HUES6 (cell line): ENCODE results near the gene RETREG2.
A peak's percentile ranks its signal among the peaks of the same experiment; 100 is the strongest.

Experiments used
- H3K27ac ChIP-seq: 2 replicates; pipeline ENCODE4 v1.7.0; 2013; ENCODE audit warnings: low read depth, mild to moderate bottlenecking, low read length, inconsistent platforms
- H3K27me3 ChIP-seq: 2 replicates; pipeline ENCODE4 v1.6.1; 2013; ENCODE audit warnings: low read length; ENCODE audit not compliant: control insufficient read depth, insufficient read depth
- H3K36me3 ChIP-seq: 2 replicates; pipeline ENCODE4 v1.6.1; 2013; ENCODE audit warnings: low read length; ENCODE audit not compliant: control insufficient read depth, insufficient read depth
- H3K4me1 ChIP-seq: 2 replicates; pipeline ENCODE4 v1.6.1; 2013; ENCODE audit warnings: low read length; ENCODE audit not compliant: control insufficient read depth, insufficient read depth
- H3K4me3 ChIP-seq: 2 replicates; pipeline ENCODE4 v1.5.1; 2013; ENCODE audit warnings: low read depth, low read length
- H3K9ac ChIP-seq: one replicate; pipeline ENCODE4 v1.6.1; 2013; ENCODE audit warnings: mild to moderate bottlenecking, low read length
- H3K9me3 ChIP-seq: 2 replicates; pipeline ENCODE4 v1.6.1; 2013; ENCODE audit warnings: low read depth, low read length; ENCODE audit not compliant: control insufficient read depth, insufficient read depth

The RETREG2 gene

GRCh38 chr2:219168932-219169331, 9.1 kb upstream of the RETREG2 start:
- no peak overlapping the region for H3K9ac ChIP-seq
- peaks cover 3% of the 10 kb centered on the region; the same call in 1 of the 2 replicates for H3K4me1 ChIP-seq
- H3K27ac ChIP-seq, result no peak overlapping the region
- H3K4me3 ChIP-seq, result no peak overlapping the region
- no peaks in the 10 kb centered on the region for H3K9me3 ChIP-seq
- H3K27me3 ChIP-seq, result no peaks in the 10 kb centered on the region
- H3K36me3 ChIP-seq, result peaks cover 9% of the 10 kb centered on the region; the same call in 1 of the 2 replicates

GRCh38 chr2:219169930-219170654, 8.0 kb upstream of the RETREG2 start, which contains the start of gene SLC23A3:
Gene SLC23A3 (minus strand): TSS chr2:219170029. CDS start chr2:219169984, 45 bp downstream.
- Histone ChIP-seq H3K9me3 (no peaks in the 10 kb centered on the region), H3K36me3 (peaks cover 20% of the 10 kb centered on the region; the same call in 1 of the 2 replicates), H3K9ac (no peak within 1 kb of the TSS), H3K4me3 (no peak within 1 kb of the TSS), H3K27me3 (no peaks in the 10 kb centered on the region), H3K4me1 (peaks cover 3% of the 10 kb centered on the region; the same call in 1 of the 2 replicates), H3K27ac (no peak within 1 kb of the TSS)

GRCh38 chr2:219171231-219171651, 6.8 kb upstream of the RETREG2 start:
- no peak overlapping the region for H3K9ac ChIP-seq
- H3K36me3 ChIP-seq, result peaks cover 20% of the 10 kb centered on the region; the same call in 1 of the 2 replicates
- peaks cover 9% of the 10 kb centered on the region for H3K4me1 ChIP-seq
- H3K27ac ChIP-seq, result no peak overlapping the region
- no peak overlapping the region for H3K4me3 ChIP-seq
- no peaks in the 10 kb centered on the region for H3K27me3 ChIP-seq
- no peaks in the 10 kb centered on the region for H3K9me3 ChIP-seq

- Histone ChIP-seq H3K27ac (no peak overlapping the region), H3K4me1 (peaks cover 9% of the 10 kb centered on the region), H3K36me3 (peaks cover 20% of the 10 kb centered on the region; the same call in 1 of the 2 replicates), H3K4me3 (no peak overlapping the region), H3K9me3 (no peaks in the 10 kb centered on the region), H3K9ac (no peak overlapping the region), H3K27me3 (no peaks in the 10 kb centered on the region)
These were observed 5.6 kb upstream of the RETREG2 start for GRCh38 chr2:219172231-219173154.

- H3K27me3 ChIP-seq, result no peaks in the 10 kb centered on the region
- H3K9me3 ChIP-seq, result no peaks in the 10 kb centered on the region
- H3K4me1 ChIP-seq, result peaks cover 9% of the 10 kb centered on the region
- H3K4me3 ChIP-seq, result no peak overlapping the region
- H3K27ac ChIP-seq, result no peak overlapping the region
- H3K36me3 ChIP-seq, result peaks cover 20% of the 10 kb centered on the region; the same call in 1 of the 2 replicates
- H3K9ac ChIP-seq, result no peak overlapping the region
These were observed 4.9 kb upstream of the RETREG2 start for GRCh38 chr2:219173176-219173575.

GRCh38 chr2:219174146-219174545, 3.9 kb upstream of the RETREG2 start:
- Histone ChIP-seq H3K9me3 (no peaks in the 10 kb centered on the region), H3K27me3 (no peaks in the 10 kb centered on the region), H3K9ac (no peak overlapping the region), H3K4me1 (peaks cover 14% of the 10 kb centered on the region), H3K27ac (no peak overlapping the region), H3K4me3 (no peak overlapping the region), H3K36me3 (peaks cover 20% of the 10 kb centered on the region; the same call in 1 of the 2 replicates)

GRCh38 chr2:219174801-219175200, 3.3 kb upstream of the RETREG2 start:
- Histone ChIP-seq H3K9ac (no peak overlapping the region), H3K36me3 (peaks cover 23% of the 10 kb centered on the region), H3K27me3 (no peaks in the 10 kb centered on the region), H3K4me3 (no peak overlapping the region), H3K27ac (no peak overlapping the region), H3K4me1 (peaks cover 15% of the 10 kb centered on the region), H3K9me3 (no peaks in the 10 kb centered on the region)

GRCh38 chr2:219175486-219175885, 2.6 kb upstream of the RETREG2 start:
- H3K27me3 ChIP-seq, result no peaks in the 10 kb centered on the region
- H3K9ac ChIP-seq, result no peak overlapping the region
- H3K27ac ChIP-seq, result no peak overlapping the region
- H3K9me3 ChIP-seq, result no peaks in the 10 kb centered on the region
- peaks cover 29% of the 10 kb centered on the region for H3K36me3 ChIP-seq
- peak overlapping the region; percentile 98 for H3K4me3 ChIP-seq
- H3K4me1 ChIP-seq, result peaks cover 15% of the 10 kb centered on the region

GRCh38 chr2:219175928-219176817, 1.9 kb upstream of the RETREG2 start:
- H3K27me3 ChIP-seq, result no peaks in the 10 kb centered on the region
- H3K9me3 ChIP-seq, result no peaks in the 10 kb centered on the region
- peaks cover 15% of the 10 kb centered on the region for H3K4me1 ChIP-seq
- peak overlapping the region; percentile 98 for H3K4me3 ChIP-seq
- H3K36me3 ChIP-seq, result peaks cover 36% of the 10 kb centered on the region
- H3K27ac ChIP-seq, result peak overlapping the region; percentile 45; the same call in 1 of the 2 replicates
- peak overlapping the region; percentile 81 for H3K9ac ChIP-seq

- H3K36me3 ChIP-seq, result peaks cover 44% of the 10 kb centered on the region
- peak within 1 kb of the TSS; percentile 66; the same call in 1 of the 2 replicates for H3K27ac ChIP-seq
- no peaks in the 10 kb centered on the region for H3K9me3 ChIP-seq
- no peaks in the 10 kb centered on the region for H3K27me3 ChIP-seq
- peak within 1 kb of the TSS; percentile 81 for H3K9ac ChIP-seq
- peak within 1 kb of the TSS; percentile 98 for H3K4me3 ChIP-seq
- peaks cover 12% of the 10 kb centered on the region for H3K4me1 ChIP-seq
These were observed 1.1 kb upstream of the RETREG2 start, which contains the start of gene CNPPD1 for GRCh38 chr2:219176818-219177551. Gene CNPPD1 (minus strand): TSS chr2:219176925. CDS start chr2:219176828, 97 bp downstream.
